Astrocyte (in vitro differentiated cells and primary cell): ENCODE results near the gene TMOD4. TPM values are rescaled to one million over a fixed set of nuclear protein-coding genes. Genes with fewer than 3 reads are reported as not detected.
A peak's percentile ranks its signal among the peaks of the same experiment; 100 is the strongest.
"Not testable (repeated sequence)": the region's sequence is repeated elsewhere in the genome, so short reads cannot be mapped to it uniquely, and the experiment has no call there.

Source experiments
- DNase-seq: peaks from one replicate; pipeline ENCODE4 v3.0.0-alpha.2; 2010; ENCODE audit warnings: low read depth
- FAIRE-seq: peaks from 2 replicates; lab custom pipeline; 2011; peaks lifted over from hg19 to GRCh38; lab: Jason Lieb, UNC
- H2AFZ ChIP-seq: 2 replicates; pipeline ENCODE4 v1.6.0; 2012; ENCODE audit warnings: low read depth, low read length, inconsistent platforms
- H3K27ac ChIP-seq: 2 replicates; pipeline ENCODE4 v1.5.1; 2011; ENCODE audit warnings: low read depth, low read length, inconsistent platforms
- H3K27me3 ChIP-seq: 2 replicates; pipeline ENCODE4 v1.6.0; 2011; ENCODE audit warnings: low read length, inconsistent platforms; ENCODE audit not compliant: insufficient read depth
- H3K36me3 ChIP-seq: 2 replicates; pipeline ENCODE4 v1.5.1; 2011; ENCODE audit warnings: low read length, inconsistent platforms; ENCODE audit not compliant: insufficient read depth
- H3K4me1 ChIP-seq: 2 replicates; pipeline ENCODE4 v1.5.1; 2011; ENCODE audit warnings: low read length, inconsistent platforms; ENCODE audit not compliant: insufficient read depth
- H3K4me2 ChIP-seq: 2 replicates; pipeline ENCODE4 v1.6.0; 2012; ENCODE audit warnings: low read length, inconsistent platforms
- H3K4me3 ChIP-seq: 2 replicates; pipeline ENCODE4 v1.5.1; 2011; ENCODE audit warnings: low read depth, mild to moderate bottlenecking, low read length, inconsistent platforms; ENCODE audit not compliant: insufficient read depth
- H3K79me2 ChIP-seq: 2 replicates; pipeline ENCODE4 v1.6.0; 2012; ENCODE audit warnings: mild to moderate bottlenecking, low read length, inconsistent platforms; ENCODE audit not compliant: insufficient read depth
- H3K9ac ChIP-seq: 2 replicates; pipeline ENCODE4 v1.6.0; 2012; ENCODE audit warnings: mild to moderate bottlenecking, low read length, inconsistent platforms
- H3K9me3 ChIP-seq: 2 replicates; pipeline ENCODE4 v1.5.1; 2012; ENCODE audit warnings: low read depth, mild to moderate bottlenecking, low read length, inconsistent platforms; ENCODE audit not compliant: insufficient read depth
- H4K20me1 ChIP-seq: 2 replicates; pipeline ENCODE4 v1.6.0; 2012; ENCODE audit warnings: low read length, inconsistent platforms; ENCODE audit not compliant: insufficient read depth
- H3K27ac Mint-ChIP-seq: one replicate; pipeline ENCODE4 v1.8.0; 2021; ENCODE audit warnings: mild to moderate bottlenecking, mixed read lengths; ENCODE audit not compliant: unreplicated experiment
- H3K27me3 Mint-ChIP-seq: one replicate; pipeline ENCODE4 v1.8.0; 2021; ENCODE audit warnings: low read depth, mixed read lengths; ENCODE audit not compliant: unreplicated experiment
- H3K36me3 Mint-ChIP-seq: one replicate; pipeline ENCODE4 v1.8.0; 2021; ENCODE audit warnings: low read depth, mixed read lengths; ENCODE audit not compliant: unreplicated experiment
- H3K4me1 Mint-ChIP-seq: one replicate; pipeline ENCODE4 v1.8.0; 2021; ENCODE audit warnings: low read depth, mixed read lengths; ENCODE audit not compliant: unreplicated experiment
- H3K4me3 Mint-ChIP-seq: one replicate; pipeline ENCODE4 v1.8.0; 2021; ENCODE audit warnings: mild to moderate bottlenecking, moderate library complexity, mixed read lengths; ENCODE audit not compliant: unreplicated experiment
- H3K9me3 Mint-ChIP-seq: one replicate; pipeline ENCODE4 v1.8.0; 2021; ENCODE audit warnings: mild to moderate bottlenecking, mixed read lengths; ENCODE audit not compliant: unreplicated experiment
- EZH2 ChIP-seq: IDR thresholded peaks from 2 replicates; pipeline ENCODE4 v1.6.1; 2012; ENCODE audit warnings: mild to moderate bottlenecking, low read length, inconsistent platforms; ENCODE audit not compliant: insufficient read depth
- total RNA-seq: library from RNA; stranded (reverse); gene quantifications from 2 replicates; pipeline ENCODE4 v1.2.1, GENCODE V29; 2021
- TF ChIP-seq, protein P1 (sequence below): IDR thresholded peaks from 2 replicates; pipeline ENCODE4 v1.5.1; 2011; ENCODE audit warnings: low read depth, mild to moderate bottlenecking, inconsistent platforms, low read length, moderate library complexity; ENCODE audit not compliant: insufficient read depth

TMOD4 gene
- total RNA-seq, 1 donor from 2014 or later = 1.4 TPM

DNA sequence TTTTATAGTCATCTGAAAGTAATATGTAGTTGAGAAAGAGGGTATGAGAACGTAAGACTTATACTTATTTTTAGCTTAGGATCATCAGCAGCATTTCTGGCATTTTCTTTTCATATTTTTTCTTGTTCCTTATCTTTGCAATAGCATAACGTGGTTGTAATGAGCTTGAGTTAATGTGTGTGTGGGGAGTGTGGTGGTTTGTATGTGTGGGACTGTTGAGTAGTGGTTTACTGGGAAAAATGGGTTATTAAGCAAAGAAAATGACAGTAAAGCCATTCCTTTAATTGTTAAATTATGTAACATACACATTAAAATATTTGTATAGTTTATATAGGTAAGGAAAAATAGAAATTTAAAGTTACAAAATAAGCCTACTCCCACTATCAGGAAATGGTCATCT, 37.8 kb upstream of the TMOD4 start:
- peak overlapping the region; percentile 3 for H3K27ac Mint-ChIP-seq
- TF ChIP-seq, protein P1, sequence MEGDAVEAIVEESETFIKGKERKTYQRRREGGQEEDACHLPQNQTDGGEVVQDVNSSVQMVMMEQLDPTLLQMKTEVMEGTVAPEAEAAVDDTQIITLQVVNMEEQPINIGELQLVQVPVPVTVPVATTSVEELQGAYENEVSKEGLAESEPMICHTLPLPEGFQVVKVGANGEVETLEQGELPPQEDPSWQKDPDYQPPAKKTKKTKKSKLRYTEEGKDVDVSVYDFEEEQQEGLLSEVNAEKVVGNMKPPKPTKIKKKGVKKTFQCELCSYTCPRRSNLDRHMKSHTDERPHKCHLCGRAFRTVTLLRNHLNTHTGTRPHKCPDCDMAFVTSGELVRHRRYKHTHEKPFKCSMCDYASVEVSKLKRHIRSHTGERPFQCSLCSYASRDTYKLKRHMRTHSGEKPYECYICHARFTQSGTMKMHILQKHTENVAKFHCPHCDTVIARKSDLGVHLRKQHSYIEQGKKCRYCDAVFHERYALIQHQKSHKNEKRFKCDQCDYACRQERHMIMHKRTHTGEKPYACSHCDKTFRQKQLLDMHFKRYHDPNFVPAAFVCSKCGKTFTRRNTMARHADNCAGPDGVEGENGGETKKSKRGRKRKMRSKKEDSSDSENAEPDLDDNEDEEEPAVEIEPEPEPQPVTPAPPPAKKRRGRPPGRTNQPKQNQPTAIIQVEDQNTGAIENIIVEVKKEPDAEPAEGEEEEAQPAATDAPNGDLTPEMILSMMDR = no peak
- TF ChIP-seq EZH2 = no peak
- H4K20me1 ChIP-seq = peaks cover 90% of the 10 kb centered on the region
- H3K4me1 Mint-ChIP-seq = peaks cover 20% of the 10 kb centered on the region
- H3K4me3 ChIP-seq = no peak overlapping the region
- FAIRE-seq (no peak), DNase-seq (peak; percentile 58)
- no peak overlapping the region for H3K4me2 ChIP-seq
- no peak overlapping the region for H3K4me3 Mint-ChIP-seq
- no peak overlapping the region for H3K27ac ChIP-seq
- H3K9ac ChIP-seq = no peak overlapping the region
- no peaks in the 10 kb centered on the region for H3K9me3 ChIP-seq
- no peaks in the 10 kb centered on the region for H3K27me3 ChIP-seq
- H3K79me2 ChIP-seq = peaks cover 97% of the 10 kb centered on the region
- H3K9me3 Mint-ChIP-seq = no peaks in the 10 kb centered on the region
- peaks cover 15% of the 10 kb centered on the region for H3K36me3 Mint-ChIP-seq
- no peak overlapping the region for H2AFZ ChIP-seq
- peaks cover 8% of the 10 kb centered on the region for H3K36me3 ChIP-seq
- H3K27me3 Mint-ChIP-seq = no peaks in the 10 kb centered on the region
- peaks cover 2% of the 10 kb centered on the region for H3K4me1 ChIP-seq

DNA sequence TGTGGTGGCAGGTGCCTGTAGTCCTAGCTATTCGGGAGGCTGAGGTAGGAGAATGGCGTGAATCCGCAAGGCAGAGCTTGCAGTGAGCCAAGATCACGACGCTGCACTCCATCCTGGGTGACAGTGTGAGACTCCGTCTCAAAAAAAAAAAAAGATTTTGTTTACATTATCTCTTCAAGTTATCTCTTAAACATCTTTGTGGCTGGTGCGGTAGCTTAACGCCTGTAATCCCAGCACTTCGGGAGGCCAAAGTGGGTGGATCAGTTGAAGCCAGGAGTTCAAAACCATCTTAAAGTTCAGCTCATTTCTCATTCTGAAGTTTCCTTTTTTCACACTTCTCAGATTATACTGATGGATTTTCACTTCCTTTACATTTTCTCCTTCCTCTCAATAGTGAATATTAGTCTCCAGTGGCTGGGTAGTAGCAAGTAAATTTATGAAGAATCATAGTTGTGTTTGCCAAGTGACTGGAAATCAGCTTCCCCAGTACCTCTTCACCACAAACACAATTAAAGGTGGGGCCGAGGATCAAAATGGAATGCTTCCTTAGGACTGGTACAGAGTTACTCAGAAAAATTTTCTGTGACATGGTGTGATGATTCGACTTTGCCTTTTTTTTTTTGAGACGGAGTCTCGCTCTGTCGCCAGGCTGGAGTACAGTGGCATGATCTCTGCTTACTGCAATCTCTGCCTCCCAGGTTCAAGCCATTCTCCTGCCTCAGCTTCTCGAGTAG, 36.4 kb upstream of the TMOD4 start:
- Mint-ChIP-seq H3K4me3 (peak overlapping the region; percentile 77), H3K9me3 (no peaks in the 10 kb centered on the region), H3K36me3 (peaks cover 14% of the 10 kb centered on the region), H3K27me3 (no peaks in the 10 kb centered on the region), H3K4me1 (peaks cover 20% of the 10 kb centered on the region), H3K27ac (peak overlapping the region; percentile 83)
- H3K4me3 ChIP-seq = no peak overlapping the region
- no peak overlapping the region for H2AFZ ChIP-seq
- no peaks in the 10 kb centered on the region for H3K9me3 ChIP-seq
- FAIRE-seq (no peak), DNase-seq (no peak)
- peaks cover 87% of the 10 kb centered on the region for H4K20me1 ChIP-seq
- peaks cover 97% of the 10 kb centered on the region for H3K79me2 ChIP-seq
- TF ChIP-seq EZH2 = no peak
- TF ChIP-seq, protein P1 = no peak
- H3K27ac ChIP-seq = no peak overlapping the region
- H3K27me3 ChIP-seq = no peaks in the 10 kb centered on the region
- H3K4me1 ChIP-seq = peaks cover 2% of the 10 kb centered on the region
- peaks cover 4% of the 10 kb centered on the region for H3K36me3 ChIP-seq
- H3K4me2 ChIP-seq = no peak overlapping the region
- no peak overlapping the region for H3K9ac ChIP-seq

DNA sequence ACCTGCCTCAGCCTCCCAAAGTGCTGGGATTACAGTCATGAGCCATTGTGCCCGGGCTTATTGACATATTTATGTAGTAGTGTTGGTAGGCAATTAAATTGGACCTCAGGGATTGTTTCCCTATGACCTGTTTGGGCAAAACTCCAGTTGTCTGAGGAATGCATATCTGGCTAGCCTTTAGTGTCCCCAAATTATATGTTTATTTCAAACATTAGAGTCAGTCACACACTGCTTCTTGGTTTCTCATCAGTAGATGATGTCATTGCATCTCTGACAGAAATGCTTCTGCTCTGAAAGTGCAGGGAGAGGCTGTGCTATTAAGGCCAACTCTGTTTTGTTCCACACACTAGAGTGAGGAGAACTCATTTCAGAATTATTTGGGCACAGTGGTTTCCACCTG, 35.0 kb upstream of the TMOD4 start:
- no peak overlapping the region for H3K4me2 ChIP-seq
- H3K4me3 ChIP-seq = no peak overlapping the region
- H3K27ac ChIP-seq = peak overlapping the region; percentile 19
- H3K79me2 ChIP-seq = peaks cover 98% of the 10 kb centered on the region
- H3K4me3 Mint-ChIP-seq = no peak overlapping the region
- H3K27me3 Mint-ChIP-seq = no peaks in the 10 kb centered on the region
- FAIRE-seq (no peak), DNase-seq (peak; percentile 18)
- no peak for TF ChIP-seq EZH2
- TF ChIP-seq, protein P1 = no peak
- H3K36me3 Mint-ChIP-seq = peaks cover 18% of the 10 kb centered on the region
- peaks cover 4% of the 10 kb centered on the region for H3K36me3 ChIP-seq
- peaks cover 87% of the 10 kb centered on the region for H4K20me1 ChIP-seq
- peaks cover 18% of the 10 kb centered on the region for H3K4me1 Mint-ChIP-seq
- H3K9me3 ChIP-seq = no peaks in the 10 kb centered on the region
- H2AFZ ChIP-seq = no peak overlapping the region
- H3K4me1 ChIP-seq = peaks cover 2% of the 10 kb centered on the region
- H3K27me3 ChIP-seq = no peaks in the 10 kb centered on the region
- no peaks in the 10 kb centered on the region for H3K9me3 Mint-ChIP-seq
- H3K9ac ChIP-seq = no peak overlapping the region
- no peak overlapping the region for H3K27ac Mint-ChIP-seq

DNA sequence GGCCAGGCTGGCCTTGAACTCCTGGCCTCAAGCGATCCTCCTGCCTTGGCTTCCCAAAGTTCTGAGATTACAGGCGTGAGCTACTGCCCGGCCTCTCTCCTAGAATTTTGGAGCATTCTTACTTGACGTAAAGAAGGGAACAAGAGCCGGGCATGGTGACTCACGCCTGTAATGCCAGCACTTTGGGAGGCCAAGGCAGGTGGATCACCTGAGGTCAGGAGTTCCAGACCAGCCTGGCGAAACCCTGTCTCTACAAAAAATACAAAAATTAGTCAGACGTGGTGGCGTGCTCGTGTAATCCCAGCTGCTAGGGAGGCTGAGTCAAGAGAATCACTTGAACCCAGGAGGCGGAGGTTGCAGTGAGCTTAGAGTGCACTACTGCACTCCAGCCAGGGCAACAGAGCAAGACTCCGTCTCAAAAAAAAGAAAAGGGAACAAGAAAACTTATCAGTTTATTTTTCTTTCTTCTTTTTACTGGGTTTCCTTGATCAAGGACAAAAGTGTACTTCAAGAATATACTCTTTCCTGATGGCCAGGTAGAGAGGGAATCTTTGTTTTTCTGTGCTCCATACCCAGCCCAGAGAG, 29.7 kb upstream of the TMOD4 start:
- not testable (repeated sequence) for H2AFZ ChIP-seq, H3K27me3 Mint-ChIP-seq, H3K4me3 Mint-ChIP-seq, H3K4me3 ChIP-seq, H3K27ac ChIP-seq, H3K27ac Mint-ChIP-seq, H3K9me3 Mint-ChIP-seq, H3K4me2 ChIP-seq, H3K9ac ChIP-seq, DNase-seq, H3K9me3 ChIP-seq, H3K27me3 ChIP-seq, FAIRE-seq
- Mint-ChIP-seq H3K36me3 (peaks cover 12% of the 10 kb centered on the region), H3K4me1 (peaks cover 15% of the 10 kb centered on the region)
- peaks cover 97% of the 10 kb centered on the region for H3K79me2 ChIP-seq
- peaks cover 92% of the 10 kb centered on the region for H4K20me1 ChIP-seq
- peaks cover 13% of the 10 kb centered on the region for H3K4me1 ChIP-seq
- peaks cover 13% of the 10 kb centered on the region for H3K36me3 ChIP-seq
